ENCODE data around the gene SND1.

SND1 gene

DNA sequence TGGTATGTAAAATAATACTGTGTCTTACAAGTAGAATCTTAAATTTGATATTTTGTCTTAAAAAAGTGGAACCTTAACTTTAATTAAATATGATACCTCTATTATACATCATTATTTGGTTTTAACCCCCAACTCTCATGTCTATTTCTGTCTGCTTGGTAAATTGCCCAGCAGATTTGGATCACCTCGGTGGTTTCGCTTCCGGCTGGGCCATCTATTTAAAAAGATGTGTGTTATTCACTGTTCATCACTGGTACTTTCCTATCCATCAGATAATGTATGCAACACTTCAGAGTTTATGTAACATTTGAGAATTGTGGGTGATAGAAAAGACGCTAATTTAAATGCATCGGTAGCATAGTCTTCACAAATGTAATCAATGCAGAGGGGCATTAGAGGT lies 119.7 kb downstream of the SND1 start:
- Histone ChIP-seq H3K4me1 (ENCODE audit: control insufficient read depth in 5 of 5, insufficient read depth in 5 of 5, low read length in 5 of 5) (peaks cover 0 to 3% (median 0%) of the 10 kb centered on the region in 5 donors), H3K4me3 (ENCODE audit: low read depth in 1 of 5, low read length in 5 of 5) (no peak overlapping the region), H3K27ac (ENCODE audit: low read depth, low read length) (no peak overlapping the region)

DNA sequence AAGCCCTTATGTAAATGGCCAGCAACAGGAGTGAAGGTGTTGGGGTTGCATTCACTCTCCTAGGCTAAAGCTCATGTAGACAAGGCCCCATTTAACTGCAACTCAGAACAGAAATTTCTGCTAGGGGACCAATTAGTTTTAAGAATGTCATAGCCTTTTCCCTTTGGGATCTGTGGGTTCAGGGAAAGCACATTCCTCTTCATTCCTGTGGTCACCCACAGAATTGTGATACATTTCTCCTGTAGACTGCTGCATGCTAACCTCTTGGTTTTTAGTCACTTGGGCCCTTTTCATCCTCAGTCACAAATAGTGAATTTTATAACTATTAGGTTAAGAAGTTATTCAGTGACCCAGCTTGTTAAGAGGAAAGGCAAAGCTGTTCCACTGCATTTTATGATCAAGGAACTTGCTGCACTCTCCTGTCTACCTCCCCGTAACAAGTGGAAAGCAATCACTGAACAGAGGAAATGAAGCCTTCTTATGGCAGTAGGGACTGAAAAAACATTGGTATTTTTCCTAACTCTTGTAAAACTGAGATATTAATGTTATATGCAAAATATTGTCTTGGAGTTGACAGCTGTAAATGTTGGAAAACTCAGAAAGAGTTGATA lies 124.9 kb downstream of the SND1 start:
- H3K4me1 ChIP-seq (ENCODE audit: control insufficient read depth in 5 of 5, insufficient read depth in 5 of 5, low read length in 5 of 5): peaks cover 0 to 8% (median 0%) of the 10 kb centered on the region in 5 donors
- H3K27ac ChIP-seq (ENCODE audit: low read depth, low read length): no peak overlapping the region

More for the DNA sequence above, 119.7 kb downstream of the SND1 start:
- Histone ChIP-seq H3K36me3 (ENCODE audit: control insufficient read depth in 5 of 5, insufficient read depth in 5 of 5, low read length in 5 of 5) (peaks cover 0 to 2% (median 0%) of the 10 kb centered on the region in 5 donors), H3K9ac (ENCODE audit: low read length in 5 of 5) (no peak overlapping the region), H3K9me3 (ENCODE audit: control insufficient read depth in 5 of 5, low read length in 5 of 5) (no peaks in the 10 kb centered on the region), H3K27me3 (ENCODE audit: control insufficient read depth in 5 of 5, insufficient read depth in 4 of 5, low read length in 5 of 5) (no peaks in the 10 kb centered on the region)

DNA sequence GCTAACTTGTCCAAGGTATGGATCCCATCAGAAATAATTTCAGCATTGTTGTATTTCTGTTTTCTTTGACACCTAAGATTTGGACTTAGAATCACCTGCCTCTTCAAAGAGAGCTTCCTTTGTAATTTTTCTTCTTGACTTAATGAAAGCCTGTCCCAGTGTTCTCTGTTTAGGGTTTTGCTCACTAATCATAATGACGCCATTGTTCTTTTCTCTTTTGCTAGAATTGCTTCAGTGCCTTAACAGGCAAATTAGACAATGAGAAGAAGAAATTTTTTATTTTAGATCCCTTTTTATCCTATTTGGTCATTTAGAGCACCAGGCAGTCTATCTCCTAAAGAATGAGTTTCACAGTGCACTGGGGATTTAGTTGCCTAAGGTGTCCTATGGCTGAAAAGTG lies 128.5 kb downstream of the SND1 start:
- peaks cover 0 to 5% (median 0%) of the 10 kb centered on the region in 5 donors for H3K36me3 ChIP-seq (ENCODE audit: control insufficient read depth in 5 of 5, insufficient read depth in 5 of 5, low read length in 5 of 5)
- no peak overlapping the region for H3K4me3 ChIP-seq (ENCODE audit: low read depth in 1 of 5, low read length in 5 of 5)
- H3K9ac ChIP-seq (ENCODE audit: low read length in 5 of 5): no peak overlapping the region
- H3K4me1 ChIP-seq (ENCODE audit: control insufficient read depth in 5 of 5, insufficient read depth in 5 of 5, low read length in 5 of 5): peaks cover 0 to 12% (median 5%) of the 10 kb centered on the region in 5 donors
- no peaks in the 10 kb centered on the region for H3K27me3 ChIP-seq (ENCODE audit: control insufficient read depth in 5 of 5, insufficient read depth in 4 of 5, low read length in 5 of 5)
- H3K9me3 ChIP-seq (ENCODE audit: control insufficient read depth in 5 of 5, low read length in 5 of 5): no peaks in the 10 kb centered on the region
- H3K27ac ChIP-seq (ENCODE audit: low read depth, low read length): no peak overlapping the region

More for the DNA sequence above, 124.9 kb downstream of the SND1 start:
- Histone ChIP-seq H3K27me3 (ENCODE audit: control insufficient read depth in 5 of 5, insufficient read depth in 4 of 5, low read length in 5 of 5) (no peaks in the 10 kb centered on the region), H3K4me3 (ENCODE audit: low read depth in 1 of 5, low read length in 5 of 5) (no peak overlapping the region), H3K9ac (ENCODE audit: low read length in 5 of 5) (no peak overlapping the region), H3K9me3 (ENCODE audit: control insufficient read depth in 5 of 5, low read length in 5 of 5) (no peaks in the 10 kb centered on the region), H3K36me3 (ENCODE audit: control insufficient read depth in 5 of 5, insufficient read depth in 5 of 5, low read length in 5 of 5) (peaks cover 0 to 2% (median 0%) of the 10 kb centered on the region in 5 donors)

DNA sequence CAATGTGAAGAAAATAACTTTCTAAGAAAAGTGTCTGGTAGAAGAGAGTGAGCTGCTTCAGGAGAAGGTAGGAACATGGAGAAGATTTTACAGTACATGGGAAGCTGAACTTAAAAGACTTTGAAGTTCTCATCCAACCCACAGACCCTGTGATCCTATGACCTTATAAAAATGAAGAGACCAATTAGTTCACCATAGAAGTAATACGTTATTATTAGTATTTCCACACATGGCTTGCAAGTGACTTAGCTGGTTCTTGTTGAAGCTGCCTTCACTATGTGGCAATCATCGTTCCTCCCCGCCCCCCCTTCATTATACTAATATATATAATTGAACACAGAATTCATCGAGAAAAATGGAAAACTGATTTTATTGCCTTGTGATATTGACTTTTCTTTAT lies 129.1 kb downstream of the SND1 start:
- H3K9me3 ChIP-seq (ENCODE audit: control insufficient read depth in 5 of 5, low read length in 5 of 5): no peaks in the 10 kb centered on the region
- no peak overlapping the region for H3K9ac ChIP-seq (ENCODE audit: low read length in 5 of 5)
- no peaks in the 10 kb centered on the region for H3K27me3 ChIP-seq (ENCODE audit: control insufficient read depth in 5 of 5, insufficient read depth in 4 of 5, low read length in 5 of 5)
- H3K4me3 ChIP-seq (ENCODE audit: low read depth in 1 of 5, low read length in 5 of 5): no peak overlapping the region
- peaks cover 0 to 3% (median 0%) of the 10 kb centered on the region in 5 donors for H3K36me3 ChIP-seq (ENCODE audit: control insufficient read depth in 5 of 5, insufficient read depth in 5 of 5, low read length in 5 of 5)
- H3K27ac ChIP-seq (ENCODE audit: low read depth, low read length): no peak overlapping the region
- peaks cover 0 to 12% (median 5%) of the 10 kb centered on the region in 5 donors for H3K4me1 ChIP-seq (ENCODE audit: control insufficient read depth in 5 of 5, insufficient read depth in 5 of 5, low read length in 5 of 5)

DNA sequence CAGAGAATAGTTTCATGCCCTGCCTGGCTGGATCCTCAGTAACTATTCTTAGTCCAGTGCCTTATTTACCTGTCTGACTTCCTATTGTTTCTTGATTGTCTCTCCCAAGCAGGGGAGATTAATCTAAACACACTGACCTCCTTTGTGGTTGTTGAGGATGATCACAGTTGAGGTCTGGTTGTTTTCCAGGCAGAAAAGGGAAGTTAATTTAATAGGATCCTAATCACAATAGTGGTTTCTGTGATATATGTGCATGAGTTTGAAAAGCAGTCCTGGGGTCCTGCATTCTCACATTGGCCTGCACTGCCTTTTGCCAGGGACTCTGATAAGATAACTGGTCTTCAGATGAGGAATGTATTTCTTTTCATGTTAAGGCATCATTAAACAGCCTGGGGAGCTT lies 130.1 kb downstream of the SND1 start:
- no peaks in the 10 kb centered on the region for H3K27me3 ChIP-seq (ENCODE audit: control insufficient read depth in 5 of 5, insufficient read depth in 4 of 5, low read length in 5 of 5)
- no peak overlapping the region for H3K4me3 ChIP-seq (ENCODE audit: low read depth in 1 of 5, low read length in 5 of 5)
- H3K27ac ChIP-seq (ENCODE audit: low read depth, low read length): no peak overlapping the region
- peaks cover 0 to 12% (median 3%) of the 10 kb centered on the region in 5 donors for H3K4me1 ChIP-seq (ENCODE audit: control insufficient read depth in 5 of 5, insufficient read depth in 5 of 5, low read length in 5 of 5)
- peaks cover 0 to 3% (median 0%) of the 10 kb centered on the region in 5 donors for H3K36me3 ChIP-seq (ENCODE audit: control insufficient read depth in 5 of 5, insufficient read depth in 5 of 5, low read length in 5 of 5)
- no peak overlapping the region for H3K9ac ChIP-seq (ENCODE audit: low read length in 5 of 5)
- H3K9me3 ChIP-seq (ENCODE audit: control insufficient read depth in 5 of 5, low read length in 5 of 5): no peaks in the 10 kb centered on the region

DNA sequence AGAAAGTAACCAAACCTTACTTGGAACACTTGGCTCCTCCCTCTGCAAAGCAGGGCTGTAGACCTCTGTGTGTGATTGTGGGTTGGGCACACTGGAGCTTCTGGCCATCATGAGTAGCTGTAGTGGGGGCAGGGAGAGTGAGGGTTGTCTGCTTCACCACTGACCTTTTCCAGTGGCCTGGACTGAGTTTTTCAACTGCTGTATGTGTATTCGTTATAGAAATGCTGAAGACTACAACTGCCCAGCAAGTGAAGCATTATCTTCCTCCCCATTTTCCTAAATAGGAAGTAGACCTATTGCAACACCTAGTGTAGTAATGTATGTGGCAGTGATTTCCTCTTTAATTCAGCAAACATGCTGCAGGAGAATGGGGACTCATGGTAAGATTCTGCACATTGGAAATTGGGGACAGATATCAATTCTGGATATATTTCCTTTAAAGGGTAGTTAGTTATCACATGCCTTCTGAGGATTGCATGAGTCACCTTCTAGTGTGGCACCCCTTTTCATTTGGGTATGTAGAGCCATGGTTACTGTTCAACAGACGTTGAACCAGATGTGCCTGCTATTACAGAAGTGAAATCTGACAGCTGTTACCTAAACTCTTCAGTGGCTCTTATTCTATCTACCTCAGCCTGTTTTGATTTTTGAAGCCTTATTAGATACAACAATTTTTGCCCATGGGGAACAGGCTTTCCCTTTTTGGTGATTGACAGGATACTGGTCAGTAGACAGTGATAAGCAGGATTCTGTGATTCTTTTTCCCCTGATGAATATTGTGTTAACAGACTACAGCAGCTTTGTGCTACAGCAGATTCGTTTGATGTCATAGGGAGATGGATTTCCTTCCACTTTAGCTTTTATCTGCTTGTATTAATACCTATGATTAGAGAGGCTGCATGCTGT lies 130.9 kb downstream of the SND1 start:
- peaks cover 0 to 12% (median 3%) of the 10 kb centered on the region in 5 donors for H3K4me1 ChIP-seq (ENCODE audit: control insufficient read depth in 5 of 5, insufficient read depth in 5 of 5, low read length in 5 of 5)

DNA sequence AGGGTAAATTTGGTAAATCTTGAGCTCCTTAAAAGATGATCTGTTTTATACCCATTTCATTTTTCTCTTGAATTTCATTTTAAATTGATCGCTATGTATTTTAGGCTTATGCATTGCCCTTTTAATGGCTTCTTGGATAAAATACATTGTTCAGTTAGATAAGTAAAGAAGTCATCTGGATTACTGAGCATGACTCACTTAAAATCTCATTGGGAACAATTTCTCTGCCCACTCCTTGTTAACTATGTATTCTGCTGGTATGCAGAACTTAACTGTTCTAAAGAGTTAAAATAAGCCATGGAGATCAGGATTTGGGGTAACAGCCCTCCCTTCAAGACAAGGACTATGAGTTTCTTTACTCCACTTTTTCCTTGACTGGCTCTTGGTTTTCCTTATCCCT lies 134.2 kb downstream of the SND1 start:
- Histone ChIP-seq H3K9me3 (ENCODE audit: control insufficient read depth in 5 of 5, low read length in 5 of 5) (no peaks in the 10 kb centered on the region), H3K27ac (ENCODE audit: low read depth, low read length) (no peak overlapping the region), H3K27me3 (ENCODE audit: control insufficient read depth in 5 of 5, insufficient read depth in 4 of 5, low read length in 5 of 5) (no peaks in the 10 kb centered on the region), H3K9ac (ENCODE audit: low read length in 5 of 5) (no peak overlapping the region), H3K4me1 (ENCODE audit: control insufficient read depth in 5 of 5, insufficient read depth in 5 of 5, low read length in 5 of 5) (peaks cover 0 to 12% (median 3%) of the 10 kb centered on the region in 5 donors), H3K36me3 (ENCODE audit: control insufficient read depth in 5 of 5, insufficient read depth in 5 of 5, low read length in 5 of 5) (peaks cover 0 to 3% (median 0%) of the 10 kb centered on the region in 5 donors), H3K4me3 (ENCODE audit: low read depth in 1 of 5, low read length in 5 of 5) (no peak overlapping the region)

More for the DNA sequence above, 130.9 kb downstream of the SND1 start:
- H3K4me3 ChIP-seq (ENCODE audit: low read depth in 1 of 5, low read length in 5 of 5): no peak overlapping the region
- H3K27me3 ChIP-seq (ENCODE audit: control insufficient read depth in 5 of 5, insufficient read depth in 4 of 5, low read length in 5 of 5): no peaks in the 10 kb centered on the region
- no peak overlapping the region for H3K27ac ChIP-seq (ENCODE audit: low read depth, low read length)
- no peaks in the 10 kb centered on the region for H3K9me3 ChIP-seq (ENCODE audit: control insufficient read depth in 5 of 5, low read length in 5 of 5)
- peaks cover 0 to 3% (median 0%) of the 10 kb centered on the region in 5 donors for H3K36me3 ChIP-seq (ENCODE audit: control insufficient read depth in 5 of 5, insufficient read depth in 5 of 5, low read length in 5 of 5)
- no peak overlapping the region for H3K9ac ChIP-seq (ENCODE audit: low read length in 5 of 5)

DNA sequence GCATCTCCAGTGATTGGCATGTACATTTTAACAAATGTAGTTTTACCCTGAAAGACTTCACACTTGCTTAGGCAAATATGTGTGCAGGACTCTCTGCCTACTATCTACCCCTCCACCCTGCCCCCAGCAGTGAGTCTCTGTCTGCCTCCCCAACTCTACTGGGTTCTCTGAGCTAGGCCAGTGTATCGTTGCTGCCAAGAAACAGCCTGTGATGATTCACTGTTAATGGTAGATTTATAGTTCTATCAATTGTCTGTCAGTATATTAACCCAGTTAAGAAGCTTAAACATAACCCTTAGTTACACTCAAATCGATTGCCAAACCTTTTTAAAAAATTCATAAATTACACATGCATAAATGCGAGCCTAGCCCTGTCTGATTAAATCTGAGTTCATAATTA lies 137.0 kb downstream of the SND1 start:
- peaks cover 0 to 3% (median 0%) of the 10 kb centered on the region in 5 donors for H3K36me3 ChIP-seq (ENCODE audit: control insufficient read depth in 5 of 5, insufficient read depth in 5 of 5, low read length in 5 of 5)
- H3K27me3 ChIP-seq (ENCODE audit: control insufficient read depth in 5 of 5, insufficient read depth in 4 of 5, low read length in 5 of 5): no peaks in the 10 kb centered on the region
- H3K4me3 ChIP-seq (ENCODE audit: low read depth in 1 of 5, low read length in 5 of 5): no peak overlapping the region
- peaks cover 0 to 8% (median 5%) of the 10 kb centered on the region in 5 donors for H3K4me1 ChIP-seq (ENCODE audit: control insufficient read depth in 5 of 5, insufficient read depth in 5 of 5, low read length in 5 of 5)
- no peak overlapping the region for H3K27ac ChIP-seq (ENCODE audit: low read depth, low read length)
- no peaks in the 10 kb centered on the region for H3K9me3 ChIP-seq (ENCODE audit: control insufficient read depth in 5 of 5, low read length in 5 of 5)
- no peak overlapping the region for H3K9ac ChIP-seq (ENCODE audit: low read length in 5 of 5)

DNA sequence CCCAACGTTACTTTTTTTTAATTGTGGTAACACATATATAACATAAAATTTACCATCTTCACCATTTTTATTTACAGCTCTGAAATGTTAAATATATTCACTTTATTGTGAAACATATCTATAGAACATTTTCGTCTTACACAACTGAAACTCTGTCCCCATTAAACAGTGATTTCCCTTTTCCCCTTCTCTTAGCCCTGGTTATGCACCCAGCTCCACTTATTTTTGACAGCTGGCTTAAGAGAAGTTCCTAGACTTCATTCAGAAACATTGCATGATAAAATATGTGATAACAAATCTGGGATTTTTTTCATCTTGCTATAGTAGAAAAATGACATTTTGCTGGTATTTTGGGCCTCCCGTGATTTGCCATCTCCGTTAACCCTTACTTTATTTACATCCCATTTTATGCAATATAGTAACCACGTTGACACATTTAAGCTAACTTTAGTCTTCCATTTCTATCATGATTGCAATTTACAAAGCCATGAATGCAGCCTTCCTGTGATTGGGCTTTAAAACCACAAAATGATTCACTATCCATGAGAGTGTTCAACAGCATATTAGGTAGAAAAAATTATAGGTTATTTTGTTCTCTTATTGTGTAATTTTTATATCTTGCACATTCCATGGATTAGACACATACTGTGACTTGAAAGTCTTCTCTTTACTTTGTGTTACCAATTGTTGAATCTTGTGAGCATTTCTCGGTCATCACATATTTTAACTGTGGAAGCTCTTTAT lies 139.6 kb downstream of the SND1 start:
- no peak overlapping the region for H3K4me3 ChIP-seq (ENCODE audit: low read depth in 1 of 5, low read length in 5 of 5)
- no peaks in the 10 kb centered on the region for H3K9me3 ChIP-seq (ENCODE audit: control insufficient read depth in 5 of 5, low read length in 5 of 5)
- no peak overlapping the region for H3K9ac ChIP-seq (ENCODE audit: low read length in 5 of 5)
- H3K27ac ChIP-seq (ENCODE audit: low read depth, low read length): no peak overlapping the region
- H3K36me3 ChIP-seq (ENCODE audit: control insufficient read depth in 5 of 5, insufficient read depth in 5 of 5, low read length in 5 of 5): peaks cover 0 to 2% (median 0%) of the 10 kb centered on the region in 5 donors
- peaks cover 0 to 18% (median 8%) of the 10 kb centered on the region in 5 donors for H3K4me1 ChIP-seq (ENCODE audit: control insufficient read depth in 5 of 5, insufficient read depth in 5 of 5, low read length in 5 of 5)
- no peaks in the 10 kb centered on the region for H3K27me3 ChIP-seq (ENCODE audit: control insufficient read depth in 5 of 5, insufficient read depth in 4 of 5, low read length in 5 of 5)
